Osteoblast (primary cell): Measurements from ENCODE around the gene SHISA2. TPM values are rescaled to one million over a fixed set of nuclear protein-coding genes. Genes with fewer than 3 reads are reported as not detected.

Experiments used
- DNase-seq: peaks from one replicate; pipeline ENCODE4 v3.0.0; 2011; ENCODE audit warnings: low spot score, mixed read lengths; ENCODE audit not compliant: insufficient read length; ENCODE audit errors: missing footprints
- H2AFZ ChIP-seq: 2 replicates; pipeline ENCODE4 v1.6.0; 2011; ENCODE audit warnings: mild to moderate bottlenecking, low read length
- H3K27ac ChIP-seq: 2 replicates; pipeline ENCODE4 v1.5.1; 2011; ENCODE audit warnings: mild to moderate bottlenecking, low read depth, low read length, moderate library complexity
- H3K27me3 ChIP-seq: 2 replicates; pipeline ENCODE4 v1.6.0; 2012; ENCODE audit warnings: mild to moderate bottlenecking, control low read depth, inconsistent platforms, low read length, moderate library complexity; ENCODE audit not compliant: insufficient read depth
- H3K36me3 ChIP-seq: 2 replicates; pipeline ENCODE4 v1.5.1; 2011; ENCODE audit warnings: mild to moderate bottlenecking, low read length, control low read depth, moderate library complexity; ENCODE audit not compliant: insufficient read depth
- H3K4me1 ChIP-seq: 2 replicates; pipeline ENCODE4 v1.5.1; 2011; ENCODE audit warnings: mild to moderate bottlenecking, low read length, control low read depth, moderate library complexity; ENCODE audit not compliant: insufficient read depth
- H3K4me2 ChIP-seq: 2 replicates; pipeline ENCODE4 v1.6.0; 2011; ENCODE audit warnings: mild to moderate bottlenecking, low read length; ENCODE audit not compliant: insufficient read depth
- H3K4me3 ChIP-seq: fragments of 200-600 bp; sonication (generic); 3 replicates; pipeline ENCODE4 v1.5.1; 2012; ENCODE audit warnings: mild to moderate bottlenecking, low read length, inconsistent platforms; ENCODE audit not compliant: insufficient read depth
- H3K79me2 ChIP-seq: 2 replicates; pipeline ENCODE4 v1.6.0; 2012; ENCODE audit warnings: mild to moderate bottlenecking, low read length, control low read depth, inconsistent platforms; ENCODE audit not compliant: insufficient read depth
- H3K9me3 ChIP-seq: 2 replicates; pipeline ENCODE4 v1.5.1; 2011; ENCODE audit warnings: low read depth, low read length, control low read depth
- H4K20me1 ChIP-seq: 2 replicates; pipeline ENCODE4 v1.6.0; 2012; ENCODE audit warnings: mild to moderate bottlenecking, low read length, control low read depth; ENCODE audit not compliant: insufficient read depth
- CTCF ChIP-seq: IDR thresholded peaks from 2 replicates; pipeline ENCODE4 v1.5.1; 2011; ENCODE audit warnings: mild to moderate bottlenecking, low read depth, low read length, moderate library complexity; ENCODE audit errors: extremely low read depth
- total RNA-seq: library from RNA; depleted of rRNA; stranded (reverse); fragments of >200 nt; gene quantifications from 2 replicates; pipeline ENCODE4 v1.2.3, GENCODE V29; 2012

The SHISA2 gene
- total RNA-seq, 1 donor, result 4.3 TPM

GRCh38 chr13:26022538-26023292 lies 29.1 kb downstream of the SHISA2 start:
- peak overlapping the region; percentile 54 for H3K27ac ChIP-seq
- no peak overlapping the region for H3K4me2 ChIP-seq

GRCh38 chr13:26021956-26022355 lies 29.9 kb downstream of the SHISA2 start:
- Histone ChIP-seq H3K4me3 (no peak overlapping the region), H3K4me1 (peaks cover 33% of the 10 kb centered on the region), H3K9me3 (no peaks in the 10 kb centered on the region), H3K36me3 (no peaks in the 10 kb centered on the region), H3K27me3 (no peaks in the 10 kb centered on the region), H3K79me2 (no peaks in the 10 kb centered on the region), H3K27ac (no peak overlapping the region), H4K20me1 (no peaks in the 10 kb centered on the region), H2AFZ (no peak overlapping the region), H3K4me2 (no peak overlapping the region)
- DNase-seq, result no peak
- TF ChIP-seq CTCF, result no peak

More at GRCh38 chr13:26022538-26023292, 29.1 kb downstream of the SHISA2 start:
- Histone ChIP-seq H3K9me3 (no peaks in the 10 kb centered on the region), H3K36me3 (no peaks in the 10 kb centered on the region), H3K79me2 (no peaks in the 10 kb centered on the region), H3K4me1 (peaks cover 30% of the 10 kb centered on the region), H4K20me1 (no peaks in the 10 kb centered on the region), H3K4me3 (no peak overlapping the region), H3K27me3 (no peaks in the 10 kb centered on the region), H2AFZ (no peak overlapping the region)
- no peak for TF ChIP-seq CTCF
- peak; percentile 88 for DNase-seq

GRCh38 chr13:26021516-26021915 lies 30.3 kb downstream of the SHISA2 start:
- no peak for DNase-seq
- Histone ChIP-seq H2AFZ (no peak overlapping the region), H3K79me2 (no peaks in the 10 kb centered on the region), H3K4me3 (no peak overlapping the region), H3K4me1 (peaks cover 33% of the 10 kb centered on the region), H3K9me3 (no peaks in the 10 kb centered on the region), H3K36me3 (no peaks in the 10 kb centered on the region), H3K27me3 (no peaks in the 10 kb centered on the region), H3K4me2 (no peak overlapping the region), H3K27ac (no peak overlapping the region), H4K20me1 (no peaks in the 10 kb centered on the region)
- TF ChIP-seq CTCF, result no peak

GRCh38 chr13:26020891-26021290 lies 30.9 kb downstream of the SHISA2 start:
- Histone ChIP-seq H3K4me2 (no peak overlapping the region), H3K79me2 (no peaks in the 10 kb centered on the region), H3K36me3 (no peaks in the 10 kb centered on the region), H4K20me1 (no peaks in the 10 kb centered on the region), H3K4me1 (peaks cover 33% of the 10 kb centered on the region), H3K27me3 (no peaks in the 10 kb centered on the region), H3K4me3 (no peak overlapping the region), H3K9me3 (no peaks in the 10 kb centered on the region), H2AFZ (no peak overlapping the region), H3K27ac (peak overlapping the region; percentile 76)
- no peak for TF ChIP-seq CTCF
- no peak for DNase-seq
